Raji (cell line): ENCODE measurements around the gene EGFR.

Experiments
- POLR2A ChIP-seq: IDR thresholded peaks from 2 replicates; pipeline ENCODE4 v1.6.1; 2011; ENCODE audit warnings: low read depth, low read length, control low read depth; ENCODE audit not compliant: insufficient read depth

EGFR gene

DNA sequence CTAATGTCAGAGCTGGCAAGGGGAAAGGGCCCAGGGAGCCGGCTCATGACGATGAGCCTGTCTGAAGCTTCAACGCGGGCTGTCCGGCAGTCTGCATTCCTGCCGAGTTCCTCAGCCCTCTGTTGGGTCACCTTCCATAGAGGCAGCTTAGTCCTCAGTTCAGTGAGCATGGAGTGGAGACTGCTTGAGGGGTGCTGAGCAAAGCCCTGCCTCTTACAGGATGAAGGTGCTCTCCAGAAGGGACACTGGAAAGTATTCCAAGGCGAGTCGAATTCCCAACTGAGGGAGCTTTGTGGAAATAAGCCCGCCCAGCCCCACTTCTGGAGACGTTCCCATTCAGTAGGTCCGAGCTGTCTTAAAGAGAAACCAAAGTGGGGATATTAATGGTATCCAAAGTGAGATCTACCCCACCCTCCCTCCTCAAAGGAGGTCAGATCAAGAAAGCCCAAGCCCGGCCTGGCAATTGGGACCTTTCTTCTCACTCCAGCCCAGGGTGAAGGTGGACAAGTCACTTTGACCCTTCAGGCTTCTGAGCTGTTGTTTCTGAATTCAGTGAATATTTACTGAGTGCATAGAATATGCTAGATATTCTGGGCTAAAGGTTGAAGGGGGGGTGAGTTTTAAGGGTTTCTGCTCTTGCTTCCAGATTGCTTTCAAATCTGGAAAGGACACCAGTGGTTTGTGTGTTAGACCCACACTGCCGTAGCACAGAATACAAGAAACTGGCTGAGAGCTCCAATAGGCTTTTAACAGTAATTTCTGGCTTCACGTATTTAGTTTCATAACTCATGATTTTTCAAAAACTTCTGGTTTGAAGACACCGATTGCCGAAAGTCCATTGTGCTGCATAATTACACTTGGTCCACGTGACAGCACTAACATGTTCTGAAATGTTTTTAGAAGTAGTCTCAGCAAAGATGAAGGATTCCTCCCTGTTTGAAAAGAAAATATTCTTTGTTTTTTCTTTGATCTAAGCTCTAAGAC is 3.5 kb downstream of the EGFR start:
- no peak for TF ChIP-seq POLR2A

DNA sequence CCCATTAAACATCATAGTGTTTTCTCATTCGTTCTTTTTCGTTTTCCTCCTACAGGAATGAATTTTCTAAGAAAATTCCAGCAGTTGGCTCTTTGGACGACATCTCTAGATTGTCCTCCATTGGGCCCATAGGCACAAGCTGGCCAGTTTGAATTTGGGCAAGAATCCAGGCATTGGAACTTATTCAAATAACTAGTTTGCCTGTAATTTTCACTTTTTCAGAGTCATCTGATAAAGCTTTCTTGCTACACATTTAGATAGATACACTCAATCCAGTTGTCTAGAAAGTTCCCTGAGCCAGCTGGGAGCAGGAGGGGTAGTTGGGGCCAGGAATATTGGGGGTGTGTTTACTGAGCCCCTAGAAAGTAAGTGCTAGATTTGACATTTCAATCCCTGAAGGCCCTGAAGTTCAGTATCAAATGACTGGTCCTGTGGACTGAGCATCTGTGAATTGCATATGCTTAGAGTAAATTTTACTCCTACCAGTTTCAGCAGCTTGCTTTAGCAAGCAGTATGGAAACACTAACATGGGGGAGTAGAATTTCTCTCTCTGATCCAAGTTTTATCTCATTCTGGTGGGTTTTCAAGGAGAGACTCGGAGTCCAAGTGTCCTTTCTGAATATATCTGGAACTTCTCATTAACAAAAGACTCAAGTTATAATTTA is 5.2 kb downstream of the EGFR start:
- TF ChIP-seq POLR2A = no peak

DNA sequence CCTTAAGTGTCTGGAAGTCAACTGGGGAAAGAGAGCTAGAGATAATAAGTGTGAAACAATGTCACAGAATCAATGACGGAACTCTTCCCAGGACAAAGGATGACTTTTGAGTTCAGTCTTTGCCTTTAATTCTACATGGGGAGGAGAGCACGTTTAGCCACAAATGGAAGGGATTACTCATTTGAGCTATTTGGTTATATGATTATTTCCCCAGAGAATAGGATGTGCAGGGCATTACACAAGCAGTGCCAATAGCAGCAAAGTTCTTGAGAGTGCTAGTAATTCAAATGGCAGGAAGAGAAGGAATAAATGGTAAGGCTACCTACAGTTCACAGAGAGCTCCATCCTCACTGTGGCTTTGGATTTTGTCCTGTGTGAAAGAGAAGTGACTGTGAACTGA is 6.0 kb downstream of the EGFR start:
- TF ChIP-seq POLR2A = no peak

DNA sequence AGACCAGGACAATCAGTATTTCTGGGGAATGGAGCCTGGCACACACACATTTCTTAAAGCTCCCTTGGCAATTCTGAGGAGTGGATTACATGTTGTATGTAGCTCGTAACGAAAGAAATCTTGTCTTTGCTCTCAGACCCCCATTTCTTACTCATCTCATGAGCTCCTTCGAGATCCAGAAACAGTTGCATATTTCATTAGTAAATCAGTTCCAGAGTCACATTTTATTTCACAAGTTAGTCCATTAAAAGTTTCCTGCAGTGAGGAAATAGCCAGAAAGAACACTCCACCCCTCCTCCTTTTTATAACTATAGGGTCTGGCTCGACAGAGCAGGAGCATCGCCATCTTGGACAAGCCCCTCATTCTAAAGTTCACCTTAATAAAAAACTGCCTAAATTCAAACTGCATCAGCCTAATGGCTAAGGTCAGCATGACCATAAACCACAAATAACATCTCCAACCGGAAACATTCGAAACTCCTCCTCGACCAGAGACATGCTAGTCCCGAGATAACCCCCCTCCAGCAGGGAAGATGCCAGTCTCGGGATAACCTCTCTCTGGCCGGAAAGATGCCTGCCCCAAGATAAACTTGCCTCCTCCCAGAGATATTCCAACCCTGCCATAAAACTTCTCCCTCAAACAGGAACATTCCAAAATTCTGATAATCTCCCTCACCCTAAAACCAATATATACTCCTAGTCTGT is 7.4 kb downstream of the EGFR start:
- no peak for TF ChIP-seq POLR2A

DNA sequence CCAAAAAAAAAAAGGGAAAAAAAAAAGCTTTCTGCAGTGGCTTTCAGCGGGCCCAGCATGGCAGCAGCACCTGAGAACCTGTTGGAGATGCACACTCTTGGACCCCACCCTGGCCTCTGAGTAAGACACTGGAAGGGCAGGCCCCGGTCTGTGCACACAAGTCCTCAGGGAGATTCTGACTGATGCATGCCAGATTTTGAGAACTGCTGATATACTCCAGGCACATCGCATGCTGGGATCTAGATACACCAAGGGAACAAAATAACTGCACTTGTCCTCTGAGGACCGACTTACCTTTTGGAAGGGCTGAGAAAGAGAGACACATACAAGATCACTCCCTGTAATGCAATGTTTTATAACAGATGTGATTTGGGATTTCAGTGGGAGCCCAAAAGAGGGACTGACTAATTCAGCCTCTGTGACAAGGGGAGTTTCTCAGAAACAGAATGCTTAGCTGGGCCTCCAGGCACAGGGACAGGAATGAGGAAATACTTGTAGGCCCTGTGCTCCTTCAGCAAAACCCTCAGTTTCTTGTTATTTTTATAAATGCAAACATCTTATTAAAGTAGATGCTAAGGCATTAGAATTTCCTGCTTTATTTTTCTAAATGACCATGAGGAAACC is 8.2 kb downstream of the EGFR start:
- no peak for TF ChIP-seq POLR2A

DNA sequence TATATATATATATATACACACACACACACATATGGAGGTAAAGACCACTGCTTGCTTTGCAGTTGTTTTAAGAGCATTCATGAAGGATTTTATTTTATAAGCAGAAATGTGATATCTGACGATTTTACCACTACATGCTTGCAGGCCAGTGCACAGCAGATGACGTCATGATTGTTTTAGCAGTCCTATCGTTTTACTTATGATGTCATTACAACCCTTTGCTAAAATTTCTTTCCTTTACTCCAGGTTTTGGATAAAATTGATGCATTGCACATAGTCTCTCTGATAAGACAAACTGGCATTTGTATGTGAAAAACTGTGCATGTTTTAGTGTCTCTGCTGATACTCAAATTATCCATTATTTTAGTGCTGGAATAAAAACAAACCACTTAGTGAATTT is 9.2 kb downstream of the EGFR start:
- no peak for TF ChIP-seq POLR2A

DNA sequence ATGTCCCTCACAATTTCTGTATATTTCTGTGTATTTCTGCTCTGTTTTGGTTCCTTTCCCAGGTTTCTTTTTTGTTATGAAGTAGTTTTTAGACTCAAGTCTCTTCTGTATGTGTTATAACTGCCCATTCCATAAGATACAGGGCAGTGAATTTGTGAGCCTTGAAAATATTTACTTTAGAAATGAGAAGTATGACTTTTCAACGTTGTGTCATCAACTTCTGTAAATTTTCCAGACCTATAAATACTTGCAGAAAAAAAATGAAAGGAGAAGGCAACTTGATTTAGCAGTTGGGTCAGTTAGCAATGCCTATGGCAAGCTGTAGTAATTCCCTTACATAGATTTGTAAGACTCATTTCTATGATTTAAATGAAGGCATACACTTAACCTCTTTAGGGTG is 11.5 kb downstream of the EGFR start:
- no peak for TF ChIP-seq POLR2A

DNA sequence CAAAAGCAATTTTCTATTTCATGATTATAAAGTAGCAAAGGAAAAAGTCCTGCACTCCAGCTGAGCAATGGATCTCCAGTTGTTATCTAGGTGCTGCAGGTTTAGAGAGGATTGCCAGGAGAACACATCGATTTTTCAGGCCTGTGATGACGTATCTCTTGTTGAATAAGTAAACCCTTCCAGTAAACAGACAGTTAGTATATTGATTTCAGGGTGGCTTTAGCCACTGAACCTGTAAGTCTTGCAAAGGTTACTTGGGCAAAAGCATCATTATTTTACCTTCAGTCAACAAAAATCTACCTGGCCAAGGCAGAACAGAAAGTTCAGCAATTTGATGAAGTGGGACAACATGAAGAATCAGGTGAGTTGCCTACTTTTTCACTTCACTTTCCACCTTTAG is 12.3 kb downstream of the EGFR start:
- no peak for TF ChIP-seq POLR2A

DNA sequence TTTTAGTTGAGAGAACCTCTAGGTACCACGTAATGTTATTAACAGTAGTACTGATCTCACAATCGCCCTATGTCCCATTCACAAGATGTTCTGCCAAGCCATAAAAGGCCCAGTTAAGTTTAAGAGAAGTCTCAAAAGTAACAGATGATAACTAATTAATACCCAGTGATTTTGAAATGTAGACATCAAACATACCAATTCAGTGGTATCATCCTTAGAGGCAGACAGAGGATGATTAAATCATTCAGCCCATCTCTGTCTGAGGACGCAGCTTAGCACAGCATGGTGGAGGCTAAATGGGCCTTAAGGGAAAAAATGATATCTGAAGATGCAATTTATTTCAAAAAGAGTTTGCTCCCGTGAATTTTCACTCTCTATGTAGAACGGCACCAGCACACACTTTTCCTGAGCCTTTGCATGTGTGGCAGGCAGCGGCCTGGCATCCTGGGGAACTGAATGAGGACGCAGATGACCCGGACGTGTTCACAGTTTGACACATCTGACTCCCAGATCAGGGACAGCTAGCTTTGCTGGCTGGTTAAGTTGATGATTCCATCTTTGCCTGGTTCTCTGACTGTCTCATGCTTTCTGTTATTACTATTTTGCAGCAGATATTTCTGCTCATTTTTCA is 13.4 kb downstream of the EGFR start:
- TF ChIP-seq POLR2A = no peak

DNA sequence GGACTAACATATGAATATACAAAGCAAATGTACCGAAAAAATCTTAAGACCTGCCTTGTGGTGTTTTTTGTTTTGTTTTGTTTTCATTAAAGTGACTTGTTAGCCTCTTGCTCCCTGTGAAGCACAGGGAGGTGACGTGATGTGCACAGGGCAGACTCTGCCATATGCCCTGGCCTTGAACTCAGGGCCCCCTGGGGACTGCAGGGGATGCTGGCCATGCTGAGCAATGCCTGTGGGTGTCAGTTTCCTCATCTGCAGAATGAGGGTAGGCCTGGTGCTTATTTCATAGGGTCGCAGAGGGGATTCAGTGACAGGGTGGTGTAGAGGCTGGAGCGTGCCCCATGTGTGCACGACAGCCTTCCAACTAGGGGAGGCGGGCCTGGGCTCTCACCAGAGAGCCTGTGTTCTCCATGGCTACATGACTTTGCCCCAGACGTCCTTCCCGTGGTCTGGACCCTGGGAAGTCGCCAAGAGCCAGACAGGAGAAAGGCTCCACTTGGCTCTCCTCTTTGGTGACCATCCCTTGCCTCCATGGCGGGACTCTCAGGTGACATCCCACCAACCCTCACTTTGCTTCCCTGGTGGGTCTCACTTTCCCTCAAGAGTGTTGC is 14.5 kb downstream of the EGFR start:
- TF ChIP-seq POLR2A = no peak

DNA sequence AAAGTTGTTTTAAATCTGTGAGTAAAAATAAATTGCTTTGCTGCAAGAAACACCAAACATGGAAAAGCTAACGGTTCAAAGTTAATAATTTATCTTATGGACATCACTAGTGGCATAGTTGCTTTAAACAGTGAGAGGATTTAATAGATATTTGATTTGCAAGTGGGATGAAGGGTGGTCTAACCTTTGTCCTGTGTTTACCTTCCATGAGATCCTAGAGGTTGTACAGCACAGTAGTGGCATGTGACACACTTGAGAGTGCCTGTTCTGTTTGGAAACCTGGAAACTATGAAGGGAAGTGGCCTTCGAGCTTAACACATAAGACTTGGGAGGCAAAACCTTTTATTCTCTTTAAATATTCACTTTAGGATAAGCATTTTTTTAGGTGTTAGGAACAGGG is 16.0 kb downstream of the EGFR start:
- no peak for TF ChIP-seq POLR2A

DNA sequence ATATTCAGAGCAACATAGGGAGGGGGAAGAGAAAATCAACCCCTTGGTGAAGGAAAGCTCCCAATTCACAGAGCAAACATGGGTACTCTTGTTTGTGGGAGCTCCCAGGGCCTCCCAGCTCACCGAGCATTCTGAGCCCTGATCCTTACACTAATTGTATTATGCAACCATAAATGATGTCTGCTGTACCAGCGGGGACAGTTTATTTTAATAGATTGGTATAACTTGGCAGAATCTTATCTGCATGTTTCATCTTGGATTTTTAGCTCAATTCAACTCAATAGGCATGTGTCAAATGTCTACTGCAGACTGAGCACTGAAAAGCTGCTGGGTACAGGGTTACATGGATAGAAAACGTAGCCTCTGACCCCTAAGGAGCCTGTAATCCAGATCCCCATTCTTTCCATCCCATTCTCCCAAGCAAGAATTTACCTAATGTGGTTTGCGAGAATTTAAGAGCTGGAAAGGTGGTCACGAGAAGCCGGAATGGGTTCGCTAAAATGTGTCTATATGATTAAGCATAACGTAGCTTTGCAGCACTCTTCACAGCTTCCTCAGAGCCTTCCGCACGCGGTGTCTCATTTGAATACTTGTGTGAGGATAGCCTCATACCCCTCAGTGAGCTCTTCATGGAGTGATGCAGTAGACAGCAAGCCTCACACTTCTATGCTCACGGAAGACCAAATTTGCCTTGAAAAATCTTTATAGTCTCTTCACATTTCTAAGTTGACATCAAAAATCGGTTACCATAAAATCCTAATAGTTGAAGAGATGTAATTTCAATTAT is 18.3 kb downstream of the EGFR start:
- no peak for TF ChIP-seq POLR2A

DNA sequence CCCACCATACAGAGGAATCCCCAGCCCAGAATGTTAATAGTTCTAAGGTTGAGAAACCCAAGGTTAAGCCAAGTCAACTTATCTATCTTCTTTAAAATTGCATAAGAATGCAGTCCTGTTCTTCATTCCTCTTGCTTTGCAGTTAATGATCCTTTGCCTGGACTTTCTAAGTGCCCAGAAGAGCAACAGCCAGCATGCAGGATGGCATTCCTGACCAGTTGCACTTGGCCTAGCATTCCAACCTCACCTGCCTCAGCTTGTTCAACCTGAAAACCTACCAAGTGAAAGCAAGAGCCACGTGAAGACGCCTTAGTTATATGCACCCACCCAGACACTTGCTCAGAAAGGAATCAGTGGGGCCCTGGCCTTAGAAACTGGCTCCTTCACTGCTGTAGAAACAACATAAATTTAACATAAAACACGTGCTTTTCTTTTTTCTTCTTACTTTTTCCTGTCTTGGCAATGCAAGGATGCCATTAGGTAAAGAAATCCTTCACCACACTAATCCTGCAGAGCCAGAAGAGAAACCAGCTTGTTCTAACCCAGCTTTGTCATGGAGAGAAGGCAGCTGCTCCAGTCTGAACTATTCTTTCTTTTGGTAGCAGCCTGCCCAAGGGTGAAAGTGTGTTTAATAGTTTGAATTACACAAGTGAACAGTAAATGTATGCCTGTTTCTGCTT is 25.0 kb downstream of the EGFR start:
- no peak for TF ChIP-seq POLR2A
